ENCODE data around the gene SLC22A9. TPM values are rescaled to one million over a fixed set of nuclear protein-coding genes. Genes with fewer than 3 reads are reported as not detected.

SLC22A9 gene
- not detected in 2 replicates for total RNA-seq

DNA sequence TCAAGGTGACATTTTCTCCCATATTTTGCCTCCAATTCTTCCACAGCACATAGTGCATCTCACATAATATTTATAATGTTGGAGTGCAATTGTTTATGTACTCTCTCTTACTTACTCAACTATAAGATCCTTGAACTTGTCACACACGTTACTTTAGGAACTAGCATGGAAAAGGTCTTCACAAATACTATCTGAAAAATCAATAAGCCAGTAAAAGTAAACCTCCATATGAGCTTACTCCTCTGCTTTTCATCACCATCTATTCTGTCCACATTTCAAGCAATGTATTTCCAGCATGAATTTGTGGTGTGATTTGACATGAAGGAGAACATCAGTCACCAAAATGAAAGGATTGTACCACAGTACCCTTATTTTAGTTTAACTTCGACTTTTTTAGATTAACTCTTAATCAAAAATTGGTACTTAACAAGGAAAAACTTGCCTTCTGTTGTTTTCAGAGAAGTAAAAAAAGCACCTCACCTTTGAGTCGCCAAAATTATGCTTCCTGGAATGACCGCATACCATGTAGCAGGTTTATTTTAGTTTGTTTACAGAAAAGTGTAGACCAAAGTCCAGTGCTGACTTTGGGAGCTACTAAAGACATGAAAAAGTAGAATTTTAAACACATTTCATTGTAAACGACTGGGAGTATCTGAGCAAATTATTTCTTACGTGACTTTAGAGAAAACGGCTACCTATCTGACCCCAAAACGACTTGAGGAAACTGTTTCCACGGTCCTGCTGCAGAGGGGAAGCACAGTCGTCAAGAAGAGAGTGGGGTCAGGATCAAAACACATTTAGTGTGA lies at the start of gene SLC22A9:
SLC22A9 (plus strand) TSS at position 621 of the 806 bp plus-strand sequence. CDS start 272 bp downstream, outside the sequence.

Other genes with a start within 250 kb of the SLC22A9 start
- not detected in 2 replicates for gene SLC22A24, start 225.6 kb upstream of the SLC22A9 start, total RNA-seq
- not detected in 2 replicates for gene SLC22A25, start 126.2 kb upstream of the SLC22A9 start, total RNA-seq
- gene PLAAT5, start 121.4 kb downstream of the SLC22A9 start, total RNA-seq: not detected in 2 replicates
- gene LGALS12, start 136.3 kb downstream of the SLC22A9 start, total RNA-seq: not detected in 2 replicates
- 2.5 and 5.5 TPM in 2 replicates for gene PLAAT4, start 167.0 kb downstream of the SLC22A9 start, total RNA-seq
- 0.13 TPM in 1 of 2 replicates, not detected in the other for gene PLAAT2, start 193.6 kb downstream of the SLC22A9 start, total RNA-seq
- gene PLAAT3, start 244.6 kb downstream of the SLC22A9 start, total RNA-seq: 22.8 and 73.0 TPM in 2 replicates